Measurements from ENCODE around the gene CALR3. TPM values are rescaled to one million over a fixed set of nuclear protein-coding genes. Genes with fewer than 3 reads are reported as not detected.
A peak's percentile ranks its signal among the peaks of the same experiment; 100 is the strongest.

The CALR3 gene
- total and polyA plus RNA-seq, 2 of the 13 experiments (the other 11 are each of a cell fraction or from before 2014, with no cell fraction given) = not detected

DNA sequence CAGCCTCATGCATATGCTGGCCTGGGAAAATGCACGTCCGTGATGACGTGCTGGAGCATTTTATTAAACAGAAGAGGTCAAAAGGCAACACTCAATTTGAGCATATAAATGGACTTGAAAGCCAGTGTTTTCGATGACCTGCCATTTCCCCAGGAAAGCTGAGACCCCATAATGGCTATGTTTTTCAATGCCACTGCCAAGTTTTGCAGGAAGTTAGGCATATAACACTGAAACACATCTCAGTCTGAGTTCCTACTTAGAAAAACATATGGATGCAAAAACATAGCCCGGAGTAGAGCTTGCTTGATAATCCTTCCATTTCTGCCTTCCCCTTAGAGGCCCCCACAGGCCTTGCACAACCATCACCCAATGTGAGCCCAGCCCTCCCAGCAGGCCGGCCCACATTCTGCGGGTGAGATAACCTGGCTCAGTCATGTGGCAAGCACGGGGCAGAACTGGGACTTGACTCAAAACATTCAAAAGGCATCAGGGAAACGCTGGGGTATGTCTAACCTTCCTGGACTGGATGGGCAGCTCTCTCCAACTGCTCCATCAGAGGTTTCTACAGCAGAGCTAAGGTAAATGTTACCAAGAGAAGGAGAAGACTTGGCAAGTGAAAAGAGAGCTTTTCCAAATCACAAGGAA is 49.1 kb downstream of the CALR3 start (continued):
- no peak for TF ChIP-seq GZF1 (CRISPR knock-in tag; IDR thresholded peaks at IDR 0.05)
- no peak for TF ChIP-seq ZNF230 (CRISPR knock-in tag; IDR thresholded peaks at IDR 0.05)
- TF ChIP-seq ZNF138 (CRISPR knock-in tag; IDR thresholded peaks at IDR 0.05; ENCODE audit: low read depth) = no peak
- no peak for TF ChIP-seq ISL2 (CRISPR knock-in tag; IDR thresholded peaks at IDR 0.05)
- no peak for TF ChIP-seq NONO (IDR thresholded peaks at IDR 0.05)
- peak; percentile 34; the same call in 1 of the 2 replicates for TF ChIP-seq NONO (CRISPR knock-in tag; conservative IDR thresholded peaks at IDR 0.05)
- TF ChIP-seq, protein P1, sequence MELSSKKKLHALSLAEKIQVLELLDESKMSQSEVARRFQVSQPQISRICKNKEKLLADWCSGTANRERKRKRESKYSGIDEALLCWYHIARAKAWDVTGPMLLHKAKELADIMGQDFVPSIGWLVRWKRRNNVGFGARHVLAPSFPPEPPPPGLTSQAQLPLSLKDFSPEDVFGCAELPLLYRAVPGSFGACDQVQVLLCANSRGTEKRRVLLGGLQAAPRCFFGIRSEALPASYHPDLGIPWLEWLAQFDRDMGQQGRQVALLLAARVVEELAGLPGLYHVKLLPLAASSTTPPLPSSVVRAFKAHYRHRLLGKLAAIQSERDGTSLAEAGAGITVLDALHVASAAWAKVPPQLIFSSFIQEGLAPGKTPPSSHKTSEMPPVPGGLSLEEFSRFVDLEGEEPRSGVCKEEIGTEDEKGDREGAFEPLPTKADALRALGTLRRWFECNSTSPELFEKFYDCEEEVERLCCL (CRISPR knock-in tag; IDR thresholded peaks at IDR 0.05; ENCODE audit: borderline replicate concordance) = no peak
- TF ChIP-seq, protein P2, sequence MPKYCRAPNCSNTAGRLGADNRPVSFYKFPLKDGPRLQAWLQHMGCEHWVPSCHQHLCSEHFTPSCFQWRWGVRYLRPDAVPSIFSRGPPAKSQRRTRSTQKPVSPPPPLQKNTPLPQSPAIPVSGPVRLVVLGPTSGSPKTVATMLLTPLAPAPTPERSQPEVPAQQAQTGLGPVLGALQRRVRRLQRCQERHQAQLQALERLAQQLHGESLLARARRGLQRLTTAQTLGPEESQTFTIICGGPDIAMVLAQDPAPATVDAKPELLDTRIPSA (CRISPR knock-in tag; IDR thresholded peaks at IDR 0.05; ENCODE audit: borderline replicate concordance) = no peak
- TF ChIP-seq, protein P3, sequence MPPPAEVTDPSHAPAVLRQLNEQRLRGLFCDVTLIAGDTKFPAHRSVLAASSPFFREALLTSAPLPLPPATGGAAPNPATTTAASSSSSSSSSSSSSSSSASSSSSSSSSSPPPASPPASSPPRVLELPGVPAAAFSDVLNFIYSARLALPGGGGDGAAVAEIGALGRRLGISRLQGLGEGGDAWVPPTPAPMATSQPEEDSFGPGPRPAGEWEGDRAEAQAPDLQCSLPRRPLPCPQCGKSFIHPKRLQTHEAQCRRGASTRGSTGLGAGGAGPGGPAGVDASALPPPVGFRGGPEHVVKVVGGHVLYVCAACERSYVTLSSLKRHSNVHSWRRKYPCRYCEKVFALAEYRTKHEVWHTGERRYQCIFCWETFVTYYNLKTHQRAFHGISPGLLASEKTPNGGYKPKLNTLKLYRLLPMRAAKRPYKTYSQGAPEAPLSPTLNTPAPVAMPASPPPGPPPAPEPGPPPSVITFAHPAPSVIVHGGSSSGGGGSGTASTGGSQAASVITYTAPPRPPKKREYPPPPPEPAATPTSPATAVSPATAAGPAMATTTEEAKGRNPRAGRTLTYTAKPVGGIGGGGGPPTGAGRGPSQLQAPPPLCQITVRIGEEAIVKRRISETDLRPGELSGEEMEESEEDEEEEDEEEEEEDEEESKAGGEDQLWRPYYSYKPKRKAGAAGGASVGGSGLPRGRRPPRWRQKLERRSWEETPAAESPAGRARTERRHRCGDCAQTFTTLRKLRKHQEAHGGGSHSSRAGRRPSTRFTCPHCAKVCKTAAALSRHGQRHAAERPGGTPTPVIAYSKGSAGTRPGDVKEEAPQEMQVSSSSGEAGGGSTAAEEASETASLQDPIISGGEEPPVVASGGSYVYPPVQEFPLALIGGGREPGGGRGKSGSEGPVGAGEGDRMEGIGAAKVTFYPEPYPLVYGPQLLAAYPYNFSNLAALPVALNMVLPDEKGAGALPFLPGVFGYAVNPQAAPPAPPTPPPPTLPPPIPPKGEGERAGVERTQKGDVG (CRISPR knock-in tag; IDR thresholded peaks at IDR 0.05; ENCODE audit: borderline replicate concordance) = no peak
- TF ChIP-seq ZSCAN9 (CRISPR knock-in tag; IDR thresholded peaks at IDR 0.05; ENCODE audit: borderline replicate concordance) = peak; percentile 86; the same call in 1 of the 2 replicates
- TF ChIP-seq, protein P4, sequence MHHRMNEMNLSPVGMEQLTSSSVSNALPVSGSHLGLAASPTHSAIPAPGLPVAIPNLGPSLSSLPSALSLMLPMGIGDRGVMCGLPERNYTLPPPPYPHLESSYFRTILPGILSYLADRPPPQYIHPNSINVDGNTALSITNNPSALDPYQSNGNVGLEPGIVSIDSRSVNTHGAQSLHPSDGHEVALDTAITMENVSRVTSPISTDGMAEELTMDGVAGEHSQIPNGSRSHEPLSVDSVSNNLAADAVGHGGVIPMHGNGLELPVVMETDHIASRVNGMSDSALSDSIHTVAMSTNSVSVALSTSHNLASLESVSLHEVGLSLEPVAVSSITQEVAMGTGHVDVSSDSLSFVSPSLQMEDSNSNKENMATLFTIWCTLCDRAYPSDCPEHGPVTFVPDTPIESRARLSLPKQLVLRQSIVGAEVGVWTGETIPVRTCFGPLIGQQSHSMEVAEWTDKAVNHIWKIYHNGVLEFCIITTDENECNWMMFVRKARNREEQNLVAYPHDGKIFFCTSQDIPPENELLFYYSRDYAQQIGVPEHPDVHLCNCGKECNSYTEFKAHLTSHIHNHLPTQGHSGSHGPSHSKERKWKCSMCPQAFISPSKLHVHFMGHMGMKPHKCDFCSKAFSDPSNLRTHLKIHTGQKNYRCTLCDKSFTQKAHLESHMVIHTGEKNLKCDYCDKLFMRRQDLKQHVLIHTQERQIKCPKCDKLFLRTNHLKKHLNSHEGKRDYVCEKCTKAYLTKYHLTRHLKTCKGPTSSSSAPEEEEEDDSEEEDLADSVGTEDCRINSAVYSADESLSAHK (CRISPR knock-in tag; IDR thresholded peaks at IDR 0.05; ENCODE audit: borderline replicate concordance) = no peak
- TF ChIP-seq KAT2B (IDR thresholded peaks at IDR 0.05; ENCODE audit: borderline replicate concordance, low read depth, low read length) = no peak
- TF ChIP-seq ZFP90 (CRISPR knock-in tag; IDR thresholded peaks at IDR 0.05; ENCODE audit: borderline replicate concordance) = no peak
- TF ChIP-seq MIER2 (CRISPR knock-in tag; IDR thresholded peaks at IDR 0.05) = no peak
- no peak for TF ChIP-seq MTF1 (CRISPR knock-in tag; IDR thresholded peaks at IDR 0.05)
- no peak for TF ChIP-seq HHEX (CRISPR knock-in tag; IDR thresholded peaks at IDR 0.05)
- TF ChIP-seq CBX1 (IDR thresholded peaks at IDR 0.05; ENCODE audit: low read depth) = no peak
- no peak for TF ChIP-seq CENPX (CRISPR knock-in tag; IDR thresholded peaks at IDR 0.05)
- TF ChIP-seq MED1 (CRISPR knock-in tag; IDR thresholded peaks at IDR 0.05) = peak; percentile 60
- TF ChIP-seq HOXD1 (CRISPR knock-in tag; IDR thresholded peaks at IDR 0.05) = no peak
- TF ChIP-seq ZNF383 (CRISPR knock-in tag; IDR thresholded peaks at IDR 0.05; ENCODE audit: borderline replicate concordance) = no peak
- TF ChIP-seq EHMT2 (IDR thresholded peaks at IDR 0.05; ENCODE audit: borderline replicate concordance, low read depth, low read length) = no peak
- no peak for TF ChIP-seq MBD4 (IDR thresholded peaks at IDR 0.05; ENCODE audit: borderline replicate concordance, low read length)
- peak; percentile 47; the same call in 1 of the 2 replicates for TF ChIP-seq MIER3 (CRISPR knock-in tag; IDR thresholded peaks at IDR 0.05; ENCODE audit: borderline replicate concordance)
- TF ChIP-seq ONECUT2 (CRISPR knock-in tag; IDR thresholded peaks at IDR 0.05) = no peak
